ENCODE data around the gene AGBL1. TPM values are rescaled to one million over a fixed set of nuclear protein-coding genes. Genes with fewer than 3 reads are reported as not detected.

AGBL1 gene
- total RNA-seq, 2 donors from 2014 or later, result 0.23 to 0.91 TPM

GRCh38 chr15:86591994-86592735, 512.5 kb downstream of the AGBL1 start:
- H3K4me1 ChIP-seq (replicated peaks), result no peaks in the 10 kb centered on the region
- no peak overlapping the region for H3K4me3 ChIP-seq
- TF ChIP-seq POLR2A (IDR thresholded peaks at IDR 0.05), result no peak
- no peak for TF ChIP-seq POLR2AphosphoS5 (IDR thresholded peaks at IDR 0.05)
- no peak for TF ChIP-seq CTCF (IDR thresholded peaks at IDR 0.05)
- H3K27ac ChIP-seq, result no peak overlapping the region
- H3K9me3 ChIP-seq, result no peaks in the 10 kb centered on the region
- intact Hi-C loops (cut with DNase I), result no loop called here
- no peaks in the 10 kb centered on the region for H3K27me3 ChIP-seq (replicated peaks; ENCODE audit: insufficient read depth)
- no peaks in the 10 kb centered on the region for H3K36me3 ChIP-seq
- DNase-seq (ENCODE audit: low spot score), result no peak
- WGBS, result 56% methylated on average over 9 of the region's 9 CpGs

GRCh38 chr15:86595741-86596140, 516.1 kb downstream of the AGBL1 start:
- H3K27me3 ChIP-seq (replicated peaks; ENCODE audit: insufficient read depth), result no peaks in the 10 kb centered on the region
- H3K9me3 ChIP-seq, result no peaks in the 10 kb centered on the region
- DNase-seq (ENCODE audit: low spot score), result no peak
- no peaks in the 10 kb centered on the region for H3K4me1 ChIP-seq (replicated peaks)
- no peaks in the 10 kb centered on the region for H3K36me3 ChIP-seq
- no peak overlapping the region for H3K27ac ChIP-seq
- TF ChIP-seq POLR2AphosphoS5 (IDR thresholded peaks at IDR 0.05) (no peak), POLR2A (IDR thresholded peaks at IDR 0.05) (no peak), CTCF (IDR thresholded peaks at IDR 0.05) (no peak)
- intact Hi-C loops (cut with DNase I), result no loop called here
- no peak overlapping the region for H3K4me3 ChIP-seq
- WGBS, result 80% methylated on average over 1 of the region's 1 CpG

GRCh38 chr15:86603466-86603865, 523.8 kb downstream of the AGBL1 start:
- H3K36me3 ChIP-seq, result no peaks in the 10 kb centered on the region
- no peaks in the 10 kb centered on the region for H3K4me1 ChIP-seq (replicated peaks)
- 58% methylated on average over 2 of the region's 2 CpGs for WGBS
- intact Hi-C loops (cut with DNase I), result no loop called here
- no peaks in the 10 kb centered on the region for H3K9me3 ChIP-seq
- no peak for TF ChIP-seq POLR2A (IDR thresholded peaks at IDR 0.05)
- no peak for TF ChIP-seq POLR2AphosphoS5 (IDR thresholded peaks at IDR 0.05)
- no peak for TF ChIP-seq CTCF (IDR thresholded peaks at IDR 0.05)
- DNase-seq (ENCODE audit: low spot score), result no peak
- H3K4me3 ChIP-seq, result no peak overlapping the region
- no peaks in the 10 kb centered on the region for H3K27me3 ChIP-seq (replicated peaks; ENCODE audit: insufficient read depth)
- H3K27ac ChIP-seq, result no peak overlapping the region

- TF ChIP-seq CTCF (IDR thresholded peaks at IDR 0.05), result no peak
- no peak for TF ChIP-seq POLR2A (IDR thresholded peaks at IDR 0.05)
- TF ChIP-seq POLR2AphosphoS5 (IDR thresholded peaks at IDR 0.05), result no peak
- Histone ChIP-seq H3K4me1 (replicated peaks) (no peaks in the 10 kb centered on the region), H3K4me3 (no peak overlapping the region), H3K36me3 (no peaks in the 10 kb centered on the region), H3K27me3 (replicated peaks; ENCODE audit: insufficient read depth) (no peaks in the 10 kb centered on the region), H3K27ac (no peak overlapping the region), H3K9me3 (no peaks in the 10 kb centered on the region)
- 52% methylated on average over 7 of the region's 7 CpGs for WGBS
- intact Hi-C loops (cut with DNase I), result no loop called here
- no peak for DNase-seq (ENCODE audit: low spot score)
Observed at GRCh38 chr15:86608461-86609205, 529.0 kb downstream of the AGBL1 start.

All from prostate gland (tissue), 2 donors.